ENCODE data around the gene EPC1. TPM values are rescaled to one million over a fixed set of nuclear protein-coding genes. Genes with fewer than 3 reads are reported as not detected.

Gene EPC1
- total RNA-seq, 1 donor from 2014 or later = 45.4 TPM

DNA sequence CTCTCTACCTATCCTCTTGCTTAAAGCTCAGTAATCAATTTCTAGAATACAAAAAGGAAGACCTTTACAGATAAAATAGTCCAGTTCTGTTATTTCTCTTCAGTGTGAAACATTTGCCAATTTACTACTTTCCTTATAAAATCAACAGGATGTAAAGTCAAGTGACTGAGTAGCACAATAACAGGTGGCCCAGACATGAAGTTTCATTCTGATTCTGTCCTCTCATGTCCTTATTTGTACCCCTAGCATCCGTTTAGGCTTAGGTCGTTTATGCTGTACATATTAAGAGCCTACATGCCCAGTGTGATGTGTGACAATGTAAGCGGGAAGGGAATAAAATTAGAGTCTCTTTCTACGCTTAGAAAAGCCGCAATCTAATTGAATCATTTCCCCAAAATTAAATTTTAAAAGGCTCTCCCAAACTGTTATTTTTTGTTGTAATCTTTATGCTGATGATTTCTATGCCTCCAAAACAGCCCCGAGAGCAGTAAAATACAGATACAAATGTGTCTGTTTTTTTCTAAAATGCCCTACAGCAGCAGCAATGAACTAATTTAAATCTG is 29.1 kb downstream of the EPC1 start:
- Histone ChIP-seq H4K20me1 (ENCODE audit: low read depth) (peaks cover 83% of the 10 kb centered on the region), H3K4me2 (no peak overlapping the region), H3F3A (ENCODE audit: low read depth) (no peaks in the 10 kb centered on the region), H3K9ac (no peak overlapping the region), H3K79me2 (ENCODE audit: low read depth) (peaks cover 100% of the 10 kb centered on the region), H2AFZ (replicated peaks) (no peak overlapping the region), H3K4me1 (peaks cover 5% of the 10 kb centered on the region), H3K36me3 (peaks cover 4% of the 10 kb centered on the region), H3K9me3 (ENCODE audit: low read depth) (no peaks in the 10 kb centered on the region), H3K4me3 (no peak overlapping the region), H3K27me3 (no peaks in the 10 kb centered on the region), H3K27ac (no peak overlapping the region)
- no peak for DNase-seq (ENCODE audit: low spot score)
- H3K4me1 Mint-ChIP-seq = peaks cover 7% of the 10 kb centered on the region
- H3K27me3 Mint-ChIP-seq (ENCODE audit: insufficient read depth, low read depth) = no peaks in the 10 kb centered on the region
- H3K27ac Mint-ChIP-seq = no peak overlapping the region
- peaks cover 45% of the 10 kb centered on the region for H3K36me3 Mint-ChIP-seq
- no peak overlapping the region for H3K4me3 Mint-ChIP-seq
- peaks cover 19% of the 10 kb centered on the region for H3K9me3 Mint-ChIP-seq
- TF ChIP-seq EZH2phosphoT487 (IDR thresholded peaks at IDR 0.05) = no peak
- TF ChIP-seq EZH2 (IDR thresholded peaks at IDR 0.05) = no peak
- TF ChIP-seq, protein P1, sequence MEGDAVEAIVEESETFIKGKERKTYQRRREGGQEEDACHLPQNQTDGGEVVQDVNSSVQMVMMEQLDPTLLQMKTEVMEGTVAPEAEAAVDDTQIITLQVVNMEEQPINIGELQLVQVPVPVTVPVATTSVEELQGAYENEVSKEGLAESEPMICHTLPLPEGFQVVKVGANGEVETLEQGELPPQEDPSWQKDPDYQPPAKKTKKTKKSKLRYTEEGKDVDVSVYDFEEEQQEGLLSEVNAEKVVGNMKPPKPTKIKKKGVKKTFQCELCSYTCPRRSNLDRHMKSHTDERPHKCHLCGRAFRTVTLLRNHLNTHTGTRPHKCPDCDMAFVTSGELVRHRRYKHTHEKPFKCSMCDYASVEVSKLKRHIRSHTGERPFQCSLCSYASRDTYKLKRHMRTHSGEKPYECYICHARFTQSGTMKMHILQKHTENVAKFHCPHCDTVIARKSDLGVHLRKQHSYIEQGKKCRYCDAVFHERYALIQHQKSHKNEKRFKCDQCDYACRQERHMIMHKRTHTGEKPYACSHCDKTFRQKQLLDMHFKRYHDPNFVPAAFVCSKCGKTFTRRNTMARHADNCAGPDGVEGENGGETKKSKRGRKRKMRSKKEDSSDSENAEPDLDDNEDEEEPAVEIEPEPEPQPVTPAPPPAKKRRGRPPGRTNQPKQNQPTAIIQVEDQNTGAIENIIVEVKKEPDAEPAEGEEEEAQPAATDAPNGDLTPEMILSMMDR (IDR thresholded peaks at IDR 0.05) = no peak

DNA sequence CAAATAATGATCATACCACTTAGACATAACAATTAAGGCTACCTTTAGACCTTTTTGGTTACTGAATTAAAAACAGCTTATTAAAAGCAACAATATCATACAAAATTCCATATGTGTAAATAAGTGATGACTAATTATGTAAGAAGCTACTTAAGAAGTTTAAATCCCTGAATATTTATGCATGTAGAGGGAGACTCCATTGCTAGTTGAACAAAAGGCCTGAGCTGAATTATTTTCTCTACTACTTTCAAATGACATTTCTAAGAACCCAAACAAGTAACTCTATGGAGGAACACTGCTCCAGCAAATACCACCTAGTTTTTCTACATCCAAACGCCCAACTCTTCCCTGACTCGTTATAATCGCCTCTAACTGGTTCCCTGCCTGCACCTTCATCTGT is 31.5 kb downstream of the EPC1 start:
- Mint-ChIP-seq H3K36me3 (peaks cover 38% of the 10 kb centered on the region), H3K4me1 (peaks cover 7% of the 10 kb centered on the region), H3K4me3 (no peak overlapping the region), H3K27me3 (ENCODE audit: insufficient read depth, low read depth) (no peaks in the 10 kb centered on the region), H3K27ac (no peak overlapping the region), H3K9me3 (peaks cover 10% of the 10 kb centered on the region)
- Histone ChIP-seq H3K4me1 (peaks cover 5% of the 10 kb centered on the region), H3K9me3 (ENCODE audit: low read depth) (no peaks in the 10 kb centered on the region), H3K36me3 (peaks cover under 1% of the 10 kb centered on the region), H3K9ac (no peak overlapping the region), H3K27me3 (no peaks in the 10 kb centered on the region), H4K20me1 (ENCODE audit: low read depth) (peaks cover 76% of the 10 kb centered on the region), H3K4me2 (no peak overlapping the region), H3K4me3 (no peak overlapping the region), H3K79me2 (ENCODE audit: low read depth) (peaks cover 100% of the 10 kb centered on the region), H2AFZ (replicated peaks) (no peak overlapping the region), H3K27ac (no peak overlapping the region), H3F3A (ENCODE audit: low read depth) (no peaks in the 10 kb centered on the region)
- no peak for DNase-seq (ENCODE audit: low spot score)
- TF ChIP-seq EZH2phosphoT487 (IDR thresholded peaks at IDR 0.05) (no peak), EZH2 (IDR thresholded peaks at IDR 0.05) (no peak)
- TF ChIP-seq, protein P1 (IDR thresholded peaks at IDR 0.05) = no peak

GRCh38 chr10:32314588-32314987 is 32.4 kb downstream of the EPC1 start:
- Histone ChIP-seq H3K79me2 (ENCODE audit: low read depth) (peaks cover 100% of the 10 kb centered on the region), H2AFZ (replicated peaks) (no peak overlapping the region), H3K9ac (no peak overlapping the region), H3K36me3 (peaks cover 6% of the 10 kb centered on the region), H3K9me3 (ENCODE audit: low read depth) (no peaks in the 10 kb centered on the region), H3K27me3 (no peaks in the 10 kb centered on the region), H3F3A (ENCODE audit: low read depth) (no peaks in the 10 kb centered on the region), H3K27ac (no peak overlapping the region), H4K20me1 (ENCODE audit: low read depth) (peaks cover 74% of the 10 kb centered on the region), H3K4me1 (peaks cover 5% of the 10 kb centered on the region), H3K4me3 (no peak overlapping the region), H3K4me2 (no peak overlapping the region)
- TF ChIP-seq EZH2phosphoT487 (IDR thresholded peaks at IDR 0.05) = no peak
- no peak for TF ChIP-seq EZH2 (IDR thresholded peaks at IDR 0.05)
- TF ChIP-seq, protein P1 (IDR thresholded peaks at IDR 0.05) = no peak
- Mint-ChIP-seq H3K4me1 (peaks cover 7% of the 10 kb centered on the region), H3K4me3 (no peak overlapping the region), H3K9me3 (peaks cover 10% of the 10 kb centered on the region), H3K27me3 (ENCODE audit: insufficient read depth, low read depth) (no peaks in the 10 kb centered on the region), H3K27ac (no peak overlapping the region), H3K36me3 (peaks cover 37% of the 10 kb centered on the region)
- no peak for DNase-seq (ENCODE audit: low spot score)

Measured in neural progenitor cell (in vitro differentiated cells).